HG03354 (cell line): ENCODE measurements around the gene SV2B.

ENCODE experiments used
- ATAC-seq: cut with Tn5 transposase; IDR thresholded peaks from one replicate; pipeline ENCODE4 v1.9.1; 2021; ENCODE audit warnings: mild to moderate bottlenecking; ENCODE audit not compliant: unreplicated experiment, poor library complexity, severe bottlenecking

Gene SV2B

DNA sequence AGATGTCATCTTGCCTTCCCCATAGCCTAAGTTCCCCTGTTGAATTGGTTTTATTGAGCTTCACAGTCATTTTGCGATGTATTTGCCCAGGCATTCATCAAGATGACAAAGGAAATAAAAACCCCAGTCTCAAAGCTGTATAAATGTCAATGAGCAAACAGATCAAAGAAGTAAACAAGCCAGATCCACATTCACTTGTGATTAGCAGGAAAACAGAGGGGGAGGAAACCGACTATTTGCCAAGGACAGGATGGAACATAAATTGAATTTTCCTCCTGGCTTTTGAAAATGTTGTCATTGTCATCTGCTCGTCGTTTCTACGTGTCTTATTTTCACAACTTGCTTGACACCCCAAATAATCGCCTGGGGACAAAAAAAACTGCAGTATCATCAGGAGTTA is 83.5 kb downstream of the SV2B start:
- no peak for ATAC-seq

DNA sequence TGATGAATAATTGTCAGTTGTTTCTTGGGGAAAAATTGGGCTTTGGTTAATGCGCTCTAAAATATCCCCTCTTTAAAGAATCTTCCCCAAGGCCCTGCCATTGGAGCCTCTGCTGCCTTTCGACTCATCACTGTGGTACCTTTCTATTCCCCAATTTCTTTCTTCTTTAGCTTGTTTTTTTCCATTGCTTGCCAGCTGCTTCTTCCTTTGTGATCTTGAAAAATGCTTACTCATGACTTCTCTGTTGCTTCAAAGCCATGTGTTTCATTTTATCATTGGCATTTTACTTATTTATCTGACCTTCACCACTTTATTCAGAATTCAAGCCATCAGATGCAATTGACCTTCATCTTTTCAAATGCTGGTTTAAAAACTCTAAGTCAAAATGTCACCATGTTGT is 84.4 kb downstream of the SV2B start:
- no peak for ATAC-seq

DNA sequence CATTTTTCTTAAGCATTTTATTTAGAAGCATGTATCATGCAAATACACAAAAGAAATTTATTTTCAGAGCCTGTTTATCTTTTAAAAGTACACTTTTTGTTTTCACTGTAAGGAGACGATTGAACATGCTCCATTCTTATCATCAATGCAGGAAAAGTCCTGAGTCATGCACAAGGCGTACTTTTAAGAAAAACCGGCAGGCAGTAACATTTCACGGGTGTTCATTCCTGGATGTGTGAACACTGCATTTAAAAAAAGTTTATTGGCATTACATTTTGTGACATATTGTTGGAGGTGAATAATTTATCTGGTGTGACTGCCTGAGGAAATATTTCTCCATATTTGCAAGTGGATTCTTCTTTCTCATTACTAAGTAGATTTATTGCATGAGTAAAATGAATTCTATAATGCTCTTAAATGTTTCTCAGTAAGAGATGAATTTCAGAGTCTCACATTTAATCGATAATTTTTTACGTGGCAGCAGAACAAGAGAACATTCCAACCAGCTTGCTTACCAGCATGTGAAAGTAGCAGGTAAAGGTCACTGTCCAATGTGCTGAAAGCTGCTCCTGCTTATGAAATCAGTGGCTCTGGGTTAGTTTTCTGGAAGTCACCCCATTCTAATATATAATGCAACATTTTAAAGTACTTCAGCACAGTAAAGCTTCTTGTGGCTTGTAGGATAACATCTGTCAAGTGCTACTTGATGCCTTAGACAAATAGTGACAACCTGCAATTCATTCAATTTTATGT is 87.0 kb downstream of the SV2B start:
- ATAC-seq, result no peak

DNA sequence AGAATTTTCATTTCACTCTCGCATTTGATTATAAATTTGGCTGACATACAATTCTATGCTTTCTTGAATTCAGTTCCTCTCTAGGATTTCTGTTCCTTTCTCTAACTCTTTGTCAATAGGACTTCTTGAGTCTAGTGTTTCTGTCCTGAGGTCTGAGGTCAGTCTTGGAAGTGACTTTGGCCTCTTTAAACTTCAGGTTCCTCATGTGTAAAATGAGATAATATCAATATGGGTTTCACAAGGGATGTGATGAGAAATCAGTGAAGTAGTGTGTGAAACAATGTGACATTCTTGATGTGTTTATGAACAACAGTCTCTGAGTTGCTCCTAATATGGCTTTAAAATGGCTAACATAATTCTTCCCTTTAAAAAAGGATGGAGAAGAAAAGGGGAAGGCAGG is 92.2 kb downstream of the SV2B start:
- no peak for ATAC-seq

DNA sequence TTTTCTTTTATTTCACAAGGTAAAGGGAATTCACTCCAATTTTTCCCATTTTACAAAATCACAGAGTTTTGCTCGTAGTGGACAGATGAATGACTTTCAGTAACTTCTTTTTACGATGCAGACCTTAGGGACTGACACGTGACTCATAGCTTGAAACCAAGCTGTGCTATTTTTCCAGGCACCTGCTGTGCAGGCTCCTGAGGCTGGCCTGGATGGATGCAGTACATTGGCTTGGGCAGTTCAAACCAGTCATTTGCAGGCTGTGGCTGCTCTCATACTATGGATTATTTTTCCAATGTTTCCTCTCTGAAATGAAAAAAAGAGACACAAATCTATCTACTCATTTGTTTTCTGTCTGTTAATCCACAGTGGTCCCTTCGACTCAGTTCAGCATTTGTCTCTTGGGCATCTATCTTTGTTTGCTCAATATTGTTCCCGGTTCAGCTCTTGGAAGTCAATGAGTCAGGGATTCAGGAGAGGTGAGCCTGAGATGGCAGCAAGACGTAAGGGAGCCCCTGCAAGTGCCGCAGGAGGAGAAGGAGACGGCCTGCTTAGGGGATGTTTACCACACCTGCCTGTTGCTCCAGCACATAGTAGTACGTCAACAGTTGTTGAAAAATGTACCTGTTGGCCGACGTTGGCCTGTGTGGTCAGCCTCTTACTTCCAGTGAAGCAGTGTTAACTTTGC is 92.8 kb downstream of the SV2B start:
- ATAC-seq, result no peak

DNA sequence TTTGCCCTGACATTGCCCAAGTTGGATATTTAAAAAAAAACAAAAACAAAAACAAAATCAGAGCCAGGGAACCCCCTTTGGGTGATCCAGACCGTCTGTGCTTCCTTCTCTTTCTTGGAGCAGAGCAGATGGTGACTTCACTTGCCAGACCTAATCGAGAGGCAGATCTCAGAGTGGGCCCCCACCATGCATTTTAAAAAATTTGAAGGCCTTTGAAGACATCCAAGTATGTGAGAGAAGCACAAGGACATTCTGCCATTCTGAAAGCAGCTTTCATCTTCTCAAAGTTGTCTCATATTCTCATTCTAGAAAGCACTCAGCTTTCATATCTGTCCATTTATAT is 93.3 kb downstream of the SV2B start:
- ATAC-seq, result no peak

DNA sequence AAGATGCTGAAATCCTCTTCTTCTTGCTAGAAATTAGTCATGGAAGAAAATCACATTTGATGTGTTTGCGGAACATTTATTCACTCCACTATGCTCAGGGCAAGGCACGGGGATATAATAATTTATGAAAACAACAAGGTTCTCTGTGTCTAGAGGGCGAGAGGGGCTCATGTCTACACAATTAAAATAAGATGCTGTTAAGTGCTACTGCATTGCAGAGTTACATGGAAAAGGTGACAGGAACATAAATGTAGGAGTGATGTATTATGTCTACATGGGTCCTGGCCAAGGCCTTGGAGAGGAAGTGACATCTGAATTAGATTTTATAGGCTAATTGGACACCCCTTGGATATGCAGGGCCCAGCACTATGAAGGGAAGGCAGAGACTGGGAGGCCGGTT is 96.1 kb downstream of the SV2B start:
- ATAC-seq, result no peak

DNA sequence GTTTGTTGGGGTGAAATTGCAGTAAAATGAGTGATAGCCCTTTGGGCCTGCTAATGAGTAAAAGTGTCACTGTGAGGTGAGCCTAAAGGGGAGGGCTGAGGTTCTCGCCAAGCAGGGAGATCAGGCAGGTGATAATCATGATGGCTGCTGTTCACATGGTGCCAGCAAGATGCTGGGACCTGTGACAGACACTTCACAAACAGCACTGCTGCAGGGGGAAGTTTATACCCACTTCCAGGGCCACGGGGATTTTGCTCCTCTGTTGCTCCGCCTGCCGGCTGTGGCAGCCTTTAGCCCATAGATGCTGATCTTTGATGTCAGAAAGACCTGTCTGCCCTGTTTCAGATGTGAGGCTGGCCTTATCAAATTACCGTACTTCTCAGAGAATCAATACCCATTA is 96.7 kb downstream of the SV2B start:
- ATAC-seq, result no peak

DNA sequence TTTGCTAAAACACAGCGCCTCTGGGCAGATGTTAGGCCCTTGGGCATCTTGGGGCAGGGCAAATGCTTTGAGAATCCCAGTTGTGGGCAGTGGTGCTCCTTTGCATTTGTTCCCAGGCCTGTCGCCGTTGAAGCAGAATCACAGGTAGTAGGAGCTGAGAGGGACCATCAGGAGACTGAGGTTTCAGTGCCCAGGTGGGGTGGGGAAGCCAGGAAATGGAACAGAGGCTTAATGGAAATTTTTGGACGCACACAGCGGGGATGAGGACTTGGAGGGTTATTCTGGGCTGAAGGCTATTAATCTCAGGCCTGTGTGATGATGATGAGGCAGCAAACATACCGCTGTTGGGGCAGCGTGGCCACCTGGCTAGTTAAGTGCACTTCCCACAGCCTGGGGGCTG is 99.5 kb downstream of the SV2B start:
- no peak for ATAC-seq

DNA sequence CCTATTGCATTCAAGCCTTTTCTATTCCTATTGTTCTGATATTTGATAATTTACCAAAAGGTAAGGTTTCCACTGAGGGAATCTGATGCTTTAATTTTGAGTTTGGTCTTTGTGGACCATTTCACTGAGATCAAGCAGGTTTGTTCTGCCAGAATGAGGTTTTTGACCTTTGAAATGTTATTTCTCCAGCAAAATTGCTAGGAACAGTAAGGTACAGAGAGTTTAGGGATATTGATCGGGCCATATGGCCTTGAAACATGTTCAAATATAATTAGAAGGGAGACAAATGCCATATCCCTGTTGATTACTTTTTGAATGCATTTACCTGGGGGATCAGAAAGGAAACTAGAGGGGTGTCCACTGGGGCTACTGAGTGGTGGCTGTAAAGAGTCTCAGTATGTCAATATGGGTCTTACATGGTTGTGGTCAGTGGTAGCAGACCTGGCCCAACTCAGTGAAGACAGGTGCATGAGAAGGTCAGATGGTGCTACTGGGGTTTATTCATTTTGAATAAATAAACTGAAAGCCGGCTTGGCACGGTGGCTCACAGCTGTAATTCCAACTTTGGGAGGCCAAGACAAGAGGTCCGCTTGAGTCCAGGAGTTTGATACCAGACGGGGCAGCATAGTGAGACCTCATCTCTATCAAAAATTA is 100.2 kb downstream of the SV2B start:
- ATAC-seq, result no peak

DNA sequence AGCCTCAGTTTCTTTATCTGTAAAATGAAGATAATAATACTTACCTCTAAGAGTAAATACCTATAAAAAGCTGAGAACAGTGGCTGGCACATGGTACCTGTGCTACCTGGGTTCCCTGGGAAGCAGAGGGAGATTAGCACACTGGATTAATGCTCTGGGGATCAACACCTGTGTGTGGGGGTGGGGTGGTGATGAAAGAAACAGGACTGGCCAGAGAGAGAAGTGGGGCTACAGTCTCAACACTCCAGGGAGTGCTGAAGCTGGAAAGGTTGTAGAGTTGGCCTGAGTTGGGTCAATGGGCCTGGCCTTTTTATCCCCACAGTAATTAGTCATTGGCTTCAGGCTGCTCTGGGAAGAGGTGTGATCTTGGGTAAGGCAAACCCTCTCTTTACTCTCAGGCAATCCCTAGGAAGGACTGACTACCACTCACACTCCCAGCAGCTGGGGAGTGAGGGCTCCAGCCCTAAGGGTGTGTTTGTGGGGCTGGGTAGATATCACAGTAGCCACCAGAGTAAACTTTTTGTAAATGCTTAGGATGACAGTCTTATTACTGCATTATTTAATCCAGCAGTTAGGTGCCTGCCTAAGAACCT is 102.5 kb downstream of the SV2B start:
- no peak for ATAC-seq

DNA sequence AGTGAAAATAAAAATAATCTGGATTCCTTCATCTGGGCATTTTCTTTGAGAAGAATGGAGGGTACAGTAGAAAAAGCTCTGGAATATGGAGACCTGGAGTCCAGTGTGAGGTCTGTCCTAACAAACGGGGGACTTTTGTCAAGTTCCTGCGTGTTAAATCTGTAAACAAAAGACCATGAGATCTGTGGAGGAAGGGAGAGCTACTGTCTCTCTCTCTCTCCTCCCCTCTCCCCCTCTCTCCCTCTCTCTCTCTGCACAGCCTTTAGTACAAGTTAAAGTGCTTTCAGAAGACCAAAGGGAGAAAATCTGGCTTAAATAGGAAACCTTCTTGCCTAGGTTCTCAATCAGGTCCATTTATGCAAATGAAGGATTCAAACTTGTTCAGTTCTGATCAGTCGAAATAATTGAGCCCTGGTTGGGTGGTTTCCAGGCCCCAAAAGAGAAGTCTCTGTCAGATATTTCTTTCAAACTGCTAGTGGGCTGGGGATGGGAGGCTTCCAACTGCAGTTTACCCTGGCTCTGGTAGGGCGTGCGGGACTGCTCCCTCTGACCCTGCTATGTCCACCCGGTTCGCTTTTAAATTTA is 103.7 kb downstream of the SV2B start:
- ATAC-seq, result no peak

DNA sequence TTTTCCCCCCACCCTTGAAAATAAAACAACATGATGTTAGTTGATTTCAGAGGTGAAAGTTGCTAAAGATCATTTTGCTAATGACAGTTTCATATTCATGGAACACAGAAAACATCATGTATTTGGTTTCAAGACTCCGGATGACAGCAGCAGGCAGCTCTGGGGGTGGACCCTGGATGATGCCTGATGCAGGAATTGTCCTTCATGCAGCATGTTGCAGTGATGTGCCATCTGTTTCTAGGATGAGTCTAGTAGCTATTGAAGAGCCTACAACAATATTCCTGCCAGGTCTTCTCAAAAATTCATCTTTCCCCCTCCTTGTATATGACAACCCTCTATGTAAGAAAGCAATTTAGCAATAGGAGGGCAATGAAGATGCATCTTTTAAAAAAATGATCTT is 108.3 kb downstream of the SV2B start:
- no peak for ATAC-seq

DNA sequence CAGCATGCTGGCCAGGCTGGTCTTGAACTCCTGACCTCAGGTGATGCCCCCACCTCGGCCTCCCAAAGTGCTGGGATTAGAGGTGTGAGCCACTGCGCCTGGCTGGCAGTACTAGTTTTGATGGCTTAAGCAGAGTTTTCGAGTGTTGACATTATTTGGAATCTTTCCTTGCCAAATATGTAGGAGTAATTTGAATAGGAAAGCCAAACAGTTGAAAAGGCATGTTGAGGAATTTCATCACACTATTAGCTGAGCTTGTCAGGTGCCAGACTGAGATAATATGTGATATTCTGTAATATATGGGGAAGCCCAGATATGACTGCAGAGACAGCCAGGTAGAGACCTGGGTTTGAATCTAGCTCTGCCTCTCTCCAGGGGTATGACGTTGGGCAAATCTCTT is 109.3 kb downstream of the SV2B start:
- no peak for ATAC-seq

DNA sequence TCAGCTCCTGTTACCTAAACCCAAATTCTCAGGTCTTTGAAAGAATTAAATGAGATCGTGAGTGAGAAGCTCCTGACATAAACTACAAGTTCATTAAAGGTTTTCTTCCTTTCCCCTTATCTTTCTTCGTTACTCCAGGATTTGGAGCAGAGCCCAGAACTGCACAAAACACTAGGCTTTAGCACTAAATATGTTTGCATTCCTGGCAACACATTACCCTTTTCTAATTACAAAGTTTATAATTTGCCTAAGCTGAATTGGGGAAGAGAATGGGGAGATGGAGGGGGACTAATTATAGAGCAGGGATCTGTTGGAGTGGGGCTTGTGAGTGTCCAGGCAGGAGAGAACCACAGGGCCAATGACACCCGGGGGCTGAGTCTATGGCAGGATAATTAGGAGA is 109.7 kb downstream of the SV2B start:
- ATAC-seq, result no peak

DNA sequence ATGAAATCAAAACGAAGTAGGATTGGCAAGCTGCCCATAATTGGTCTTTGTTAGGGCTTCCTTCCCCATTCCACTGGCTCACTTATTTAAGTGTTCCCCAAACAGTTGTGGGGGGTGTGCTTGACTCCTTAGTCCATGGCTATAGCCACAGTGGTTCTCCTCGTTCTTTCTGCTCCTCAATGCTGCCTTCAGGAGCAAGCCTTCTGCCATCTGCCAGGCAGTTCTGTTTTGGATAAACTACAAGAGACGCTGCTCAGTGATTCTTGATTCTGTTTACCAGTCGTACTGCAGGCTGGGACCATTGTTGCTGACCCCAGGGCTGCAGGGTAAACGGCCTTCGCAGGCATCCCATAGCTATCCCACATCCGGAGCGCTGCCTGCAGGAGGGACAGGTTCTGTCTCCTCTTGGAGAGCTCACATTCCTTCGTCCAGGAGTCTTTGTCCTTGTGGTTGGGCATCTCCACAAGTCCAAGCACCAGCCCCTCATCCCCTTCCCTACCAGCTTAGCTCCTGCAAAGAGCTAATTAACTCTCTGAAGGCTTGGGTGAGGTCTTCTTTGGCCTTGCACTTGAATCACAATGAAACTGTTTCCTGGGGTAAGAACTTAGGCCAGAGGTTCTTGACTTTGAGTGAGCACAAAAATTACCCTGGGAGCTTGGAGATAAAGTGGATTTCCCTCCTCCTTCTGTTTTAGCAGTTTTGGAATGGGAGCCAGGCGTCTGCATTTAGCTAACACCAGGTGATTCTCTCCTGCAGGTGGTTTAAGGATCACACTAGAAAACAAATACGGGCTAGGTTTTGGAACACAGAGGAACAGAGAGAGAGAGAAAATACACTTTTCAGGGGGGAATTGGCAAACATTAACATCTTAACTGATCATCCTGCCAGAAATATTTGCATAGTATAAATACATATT is 114.9 kb downstream of the SV2B start:
- ATAC-seq, result no peak

DNA sequence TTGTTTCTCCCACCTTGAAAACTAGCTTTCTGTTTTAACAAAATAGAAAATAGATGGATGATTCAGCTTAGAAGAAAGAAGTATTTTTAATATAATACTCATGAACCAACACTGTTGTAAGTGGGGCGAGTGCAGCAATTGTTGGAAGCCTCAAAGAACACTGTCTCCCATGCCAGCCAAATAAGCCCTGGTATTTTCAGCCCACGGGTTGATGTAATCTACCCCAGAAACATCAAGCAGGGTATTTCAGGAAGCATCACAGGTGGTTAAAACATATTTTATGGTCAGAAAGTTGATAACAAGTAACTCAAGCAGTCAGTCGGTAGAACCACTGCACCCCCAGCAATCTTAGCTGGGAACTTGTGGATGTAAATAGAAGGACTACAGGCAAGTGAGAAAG is 115.9 kb downstream of the SV2B start:
- ATAC-seq, result no peak

DNA sequence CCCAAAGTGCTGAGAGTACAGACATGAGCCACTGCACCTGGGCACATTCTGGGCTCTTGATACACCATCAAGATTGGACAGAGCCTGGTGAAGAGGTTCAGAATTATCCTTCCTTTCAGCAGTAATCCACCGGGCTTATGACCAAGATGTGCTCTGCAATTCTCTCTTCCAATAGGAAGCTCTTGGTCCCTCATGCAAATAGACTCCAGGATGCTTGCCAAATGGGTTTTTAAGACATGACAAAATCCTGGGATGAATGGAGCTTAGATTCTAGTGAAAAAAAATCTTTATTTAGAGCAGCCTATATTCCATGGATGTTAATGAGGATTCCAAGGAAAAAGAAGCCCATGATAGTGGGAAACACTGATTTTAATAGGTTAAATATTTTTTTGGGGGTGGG is 119.1 kb downstream of the SV2B start:
- ATAC-seq, result no peak

DNA sequence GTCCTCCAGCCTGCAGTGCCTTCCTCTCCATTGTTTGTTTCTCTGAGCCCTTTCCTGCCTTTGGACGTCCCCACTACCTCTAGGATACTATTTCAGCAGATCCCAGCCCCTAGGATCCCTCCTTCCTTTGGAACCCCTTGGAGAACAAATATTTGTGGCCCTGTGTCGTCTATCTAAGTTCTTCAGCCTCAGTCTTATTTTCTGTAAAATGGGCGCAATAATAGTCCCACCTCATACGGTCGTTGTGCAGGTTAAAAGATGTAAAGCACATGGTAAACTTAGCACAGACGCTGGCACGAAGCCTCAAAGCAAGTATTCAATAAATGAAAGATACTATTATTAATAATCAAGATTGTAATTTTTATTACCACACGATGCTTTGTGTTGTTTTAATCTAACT is 122.0 kb downstream of the SV2B start:
- ATAC-seq, result no peak

DNA sequence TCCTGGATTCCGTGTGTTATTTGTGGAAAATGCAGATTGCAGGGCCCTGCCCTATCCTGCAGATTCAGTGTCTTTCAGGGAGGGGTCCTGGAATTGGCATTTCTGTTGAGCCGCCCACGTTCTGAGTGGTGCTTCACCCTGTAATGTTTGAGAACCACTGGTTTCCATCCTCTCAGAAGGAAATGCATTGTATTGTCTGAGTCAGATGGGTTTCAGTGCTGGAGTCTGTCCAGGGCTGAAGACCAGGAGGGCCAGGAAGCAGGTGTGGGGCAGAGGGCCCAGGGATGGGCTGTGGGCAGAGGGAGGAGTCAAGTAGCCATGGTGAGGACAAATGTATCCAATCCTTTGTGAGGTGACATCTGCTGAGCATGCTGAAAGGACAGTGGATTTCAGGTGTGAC is 123.8 kb downstream of the SV2B start:
- ATAC-seq, result no peak
